Natural killer cell (primary cell): ENCODE data around the gene YWHAG. TPM values are rescaled to one million over a fixed set of nuclear protein-coding genes. Genes with fewer than 3 reads are reported as not detected.

Source experiments
- ATAC-seq, 3 donors: fragments of 150-1000 bp in 2 of 3; fragments of 200-7000 bp in 1 of 3; cut with Tn5 transposase; 1 replicate in 1 of 3; 2 replicates in 2 of 3; pipeline ENCODE4 v1.10.0; 2021; ENCODE audit warnings: mild to moderate bottlenecking in 2 of 3, moderate library complexity in 2 of 3
- DNase-seq, 2 donors: peaks; one replicate each; pipeline versions ENCODE4 v3.0.0 to v3.0.0-alpha.2; 2013 to 2021; ENCODE audit warnings: mixed read lengths in 1 of 2
- H3K27ac ChIP-seq: one replicate; pipeline ENCODE4 v1.5.1; 2013; ENCODE audit warnings: mild to moderate bottlenecking, low read length
- H3K27me3 ChIP-seq: one replicate; pipeline ENCODE4 v1.6.1; 2013; ENCODE audit warnings: low read length; ENCODE audit not compliant: control insufficient read depth, insufficient read depth
- H3K36me3 ChIP-seq: one replicate; pipeline ENCODE4 v1.6.1; 2013; ENCODE audit warnings: low read length; ENCODE audit not compliant: control insufficient read depth, insufficient read depth
- H3K4me1 ChIP-seq: one replicate; pipeline ENCODE4 v1.6.1; 2013; ENCODE audit warnings: low read length; ENCODE audit not compliant: control insufficient read depth, insufficient read depth
- H3K4me3 ChIP-seq: one replicate; pipeline ENCODE4 v1.5.1; 2013; ENCODE audit warnings: low read length
- H3K9me3 ChIP-seq: one replicate; pipeline ENCODE4 v1.6.1; 2013; ENCODE audit warnings: low read length; ENCODE audit not compliant: control insufficient read depth, insufficient read depth
- H3K27ac Mint-ChIP-seq, 2 donors: one replicate each; pipeline ENCODE4 v1.8.0; 2022; ENCODE audit warnings: mild to moderate bottlenecking in 2 of 2, mixed read lengths in 2 of 2, moderate library complexity in 1 of 2
- H3K27me3 Mint-ChIP-seq, 2 donors: one replicate each; pipeline ENCODE4 v1.8.0; 2022; ENCODE audit warnings: low read depth in 2 of 2, mixed read lengths in 2 of 2
- H3K36me3 Mint-ChIP-seq: one replicate; pipeline ENCODE4 v1.8.0; 2022; ENCODE audit warnings: mixed read lengths
- H3K4me1 Mint-ChIP-seq, 2 donors: one replicate each; pipeline ENCODE4 v1.8.0; 2022; ENCODE audit warnings: mixed read lengths in 2 of 2
- H3K4me3 Mint-ChIP-seq: one replicate; pipeline ENCODE4 v1.8.0; 2022; ENCODE audit warnings: mild to moderate bottlenecking, moderate library complexity, mixed read lengths
- H3K9me3 Mint-ChIP-seq, 2 donors: one replicate each; pipeline ENCODE4 v1.8.0; 2022; ENCODE audit warnings: mixed read lengths in 2 of 2
- CTCF ChIP-seq: fragments of 200-600 bp; IDR thresholded peaks from one replicate; pipeline ENCODE4 v1.8.0; 2022; ENCODE audit warnings: antibody characterized with exemption
- WGBS: methylation state at CpG from one replicate; pipeline ENCODE4 v1.1.7; 2013; ENCODE audit warnings: missing lambda C conversion rate; ENCODE audit not compliant: insufficient coverage; 5-methylcytosine and 5-hydroxymethylcytosine counted together
- intact Hi-C: fragments of 100-400 bp; cut with micrococcal nuclease; formaldehyde crosslinking; loops from one replicate; pipeline ENCODE4 v1.14.2; 2022
- total RNA-seq, 4 donors: library from RNA; stranded (reverse); fragments of 120-200 nt in 1 of 4; gene quantifications; one replicate each; pipeline versions ENCODE4 v1.2.3 to v1.2.4, GENCODE V29; 2013 to 2022

Gene YWHAG
- total RNA-seq, 3 donors from 2014 or later (not counting 1 experiment from before 2014, with no cell fraction given): 21.4 to 28.9 (median 27.4) TPM

DNA sequence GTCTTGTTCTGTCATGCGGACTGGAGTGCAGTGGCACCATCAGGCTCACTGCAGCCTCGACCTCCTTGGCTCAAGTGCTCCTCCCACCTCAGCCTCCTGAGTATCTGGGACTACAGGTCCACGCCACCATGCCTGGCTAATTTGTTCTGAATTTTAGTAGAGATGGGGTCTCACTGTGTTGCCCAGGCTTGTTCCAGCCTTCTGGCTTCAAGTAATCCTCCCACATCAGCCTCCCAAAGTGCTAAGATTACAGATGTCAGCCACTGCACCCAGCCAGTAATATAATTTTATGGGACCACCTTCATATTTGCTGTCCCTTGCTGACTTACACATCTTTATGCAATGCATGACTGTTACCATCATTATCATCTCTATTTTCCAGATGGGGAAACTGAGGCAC lies 57.8 kb downstream of the YWHAG start:
- Mint-ChIP-seq H3K27ac (no peak overlapping the region), H3K36me3 (no peaks in the 10 kb centered on the region)
- 88% methylated on average over 2 of the region's 3 CpGs for WGBS

DNA sequence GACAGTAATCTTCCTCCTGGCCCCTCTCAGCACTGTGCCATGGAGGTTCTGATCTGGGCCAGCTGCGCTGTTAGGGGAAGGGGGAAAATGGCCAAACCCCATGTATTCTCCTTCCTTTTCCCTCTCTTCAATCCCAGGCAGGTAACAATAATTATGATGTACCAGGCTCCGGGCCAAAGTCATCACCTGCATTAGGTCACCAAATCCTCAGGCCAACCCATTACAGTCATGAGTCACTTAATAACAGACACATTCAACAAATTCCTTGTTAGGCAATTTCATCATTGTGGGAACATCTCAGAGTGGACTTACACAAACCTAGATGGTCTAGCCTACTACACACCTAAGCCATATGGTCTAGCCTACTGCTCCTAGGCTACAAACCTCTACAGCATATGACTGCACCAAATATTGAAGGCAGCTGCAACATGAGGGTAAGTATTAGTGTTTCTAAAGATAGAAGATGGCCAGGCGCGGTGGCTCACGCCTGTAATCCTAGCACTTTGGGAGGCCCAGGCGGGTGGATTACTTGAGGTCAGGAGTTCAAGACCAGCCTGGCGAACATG lies 58.5 kb downstream of the YWHAG start:
- no peak overlapping the region for H3K4me3 Mint-ChIP-seq
- ATAC-seq (no peak), DNase-seq (no peak)
- Histone ChIP-seq H3K9me3 (no peaks in the 10 kb centered on the region), H3K4me3 (no peak overlapping the region), H3K27ac (no peak overlapping the region), H3K36me3 (no peaks in the 10 kb centered on the region), H3K4me1 (peaks cover 25% of the 10 kb centered on the region), H3K27me3 (no peaks in the 10 kb centered on the region)
- H3K4me1 Mint-ChIP-seq: peaks cover 5 to 21% of the 10 kb centered on the region in 2 donors
- peaks cover 0 to 8% of the 10 kb centered on the region in 2 donors for H3K27me3 Mint-ChIP-seq
- no peak for TF ChIP-seq CTCF
- H3K36me3 Mint-ChIP-seq: no peaks in the 10 kb centered on the region
- intact Hi-C loops: no loop called here
- WGBS: 93% methylated on average over 6 of the region's 7 CpGs
- no peaks in the 10 kb centered on the region for H3K9me3 Mint-ChIP-seq
- H3K27ac Mint-ChIP-seq: no peak overlapping the region

More for the DNA sequence above, 57.8 kb downstream of the YWHAG start:
- H3K4me3 ChIP-seq: no peak overlapping the region
- no peak for TF ChIP-seq CTCF
- no peaks in the 10 kb centered on the region for H3K27me3 ChIP-seq
- DNase-seq (no peak), ATAC-seq (no peak)
- no peaks in the 10 kb centered on the region for H3K36me3 ChIP-seq
- Mint-ChIP-seq H3K4me1 (peaks cover 5 to 21% of the 10 kb centered on the region in 2 donors), H3K4me3 (peak overlapping the region; percentile 9), H3K27me3 (peaks cover 0 to 8% of the 10 kb centered on the region in 2 donors), H3K9me3 (no peaks in the 10 kb centered on the region)
- H3K9me3 ChIP-seq: no peaks in the 10 kb centered on the region
- intact Hi-C loops: no loop called here
- H3K4me1 ChIP-seq: peaks cover 25% of the 10 kb centered on the region
- no peak overlapping the region for H3K27ac ChIP-seq

DNA sequence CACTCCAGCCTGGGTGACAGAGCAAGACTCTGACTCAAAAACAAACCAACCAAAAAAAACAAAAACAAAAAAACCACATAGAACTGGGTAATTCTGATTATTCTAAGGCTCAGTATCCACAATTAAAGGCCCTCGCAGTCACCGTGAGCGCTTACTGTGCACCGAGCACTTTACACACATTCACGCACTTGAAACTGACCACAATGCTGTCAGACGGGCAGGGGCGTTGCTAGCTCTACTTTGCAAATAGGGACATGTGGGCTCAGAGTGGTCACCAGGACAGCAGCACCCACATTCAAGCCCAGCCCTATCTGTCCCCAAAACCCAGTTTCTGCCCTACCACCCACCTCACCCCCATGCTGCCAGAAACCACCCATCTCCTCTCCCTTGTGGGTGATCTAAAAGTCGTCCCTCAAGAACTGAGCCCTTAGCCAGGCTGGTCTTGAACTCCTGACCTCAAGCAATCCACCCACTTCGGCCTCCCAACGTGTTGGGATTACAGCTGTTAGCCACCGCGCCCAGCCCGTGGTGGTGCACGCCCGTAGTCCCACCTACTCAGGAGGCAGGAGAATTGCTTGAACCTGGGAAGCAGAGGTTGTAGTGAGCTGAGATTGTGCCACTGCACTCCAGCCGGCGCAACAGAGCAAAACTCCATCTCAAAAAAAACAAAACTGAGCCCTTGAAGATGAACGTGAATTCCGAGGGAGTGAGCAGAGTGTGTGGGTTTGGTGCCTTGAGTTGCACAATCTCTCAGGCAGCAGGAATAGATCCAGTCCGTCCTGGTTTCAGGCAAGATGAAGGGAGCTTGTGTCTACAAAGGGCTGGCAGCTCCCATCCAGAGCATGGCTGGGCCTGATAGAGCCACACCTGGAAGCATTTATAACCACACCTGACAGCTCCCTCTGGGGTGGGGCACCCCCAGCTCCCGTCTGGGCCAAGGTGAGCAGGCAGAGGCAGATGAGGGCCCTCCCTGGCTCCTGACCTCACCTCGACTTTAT lies 61.7 kb downstream of the YWHAG start:
- WGBS: 51% methylated on average over 20 of the region's 22 CpGs
- H3K9me3 Mint-ChIP-seq: no peaks in the 10 kb centered on the region
- H3K27ac Mint-ChIP-seq: no peak overlapping the region

More for the DNA sequence above, 61.7 kb downstream of the YWHAG start:
- ATAC-seq: peak in 1 of 3 donors; percentile 40
- Mint-ChIP-seq H3K27me3 (peaks cover 0 to 10% of the 10 kb centered on the region in 2 donors), H3K4me3 (no peak overlapping the region), H3K36me3 (no peaks in the 10 kb centered on the region), H3K4me1 (peaks cover under 1 to 1% of the 10 kb centered on the region in 2 donors)
- no peaks in the 10 kb centered on the region for H3K27me3 ChIP-seq
- H3K9me3 ChIP-seq: no peaks in the 10 kb centered on the region
- TF ChIP-seq CTCF: no peak
- DNase-seq: no peak
- H3K27ac ChIP-seq: no peak overlapping the region
- peaks cover 3% of the 10 kb centered on the region for H3K4me1 ChIP-seq
- H3K36me3 ChIP-seq: no peaks in the 10 kb centered on the region
- no peak overlapping the region for H3K4me3 ChIP-seq
- intact Hi-C loops: no loop called here
